ENCODE measurements around the gene ITGAE.

DNA sequence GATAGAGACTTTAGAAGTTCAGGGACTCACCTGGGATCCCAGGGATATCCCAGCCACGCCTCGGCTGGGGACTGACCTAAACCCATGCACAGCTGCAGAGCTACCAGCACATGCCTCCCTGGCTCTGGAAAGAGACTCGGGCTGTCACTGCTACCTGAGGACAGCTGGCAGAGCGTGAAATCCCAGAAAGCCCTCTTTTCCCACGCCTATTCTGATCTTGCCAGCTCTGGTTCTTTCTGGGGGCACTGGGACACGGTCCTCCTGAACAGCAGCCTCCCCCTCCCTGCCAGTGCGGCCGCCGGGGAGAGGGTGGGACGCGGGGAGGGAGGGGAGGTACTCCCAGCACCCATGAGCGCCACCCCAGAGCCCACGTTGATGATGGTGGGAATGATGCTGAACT lies 115.8 kb downstream of the ITGAE start:
- TF ChIP-seq CTCF (IDR thresholded peaks at IDR 0.05) = no peak
- TF ChIP-seq POLR2A (IDR thresholded peaks at IDR 0.05) = no peak

All from lower leg skin (tissue), 3 donors.